ENCODE data around the gene ITGB6. TPM values are rescaled to one million over a fixed set of nuclear protein-coding genes. Genes with fewer than 3 reads are reported as not detected.

The ITGB6 gene
- total and polyA plus RNA-seq, 2 of the 8 experiments (the other 6 are each of a cell fraction or from before 2014, with no cell fraction given) = not detected

DNA sequence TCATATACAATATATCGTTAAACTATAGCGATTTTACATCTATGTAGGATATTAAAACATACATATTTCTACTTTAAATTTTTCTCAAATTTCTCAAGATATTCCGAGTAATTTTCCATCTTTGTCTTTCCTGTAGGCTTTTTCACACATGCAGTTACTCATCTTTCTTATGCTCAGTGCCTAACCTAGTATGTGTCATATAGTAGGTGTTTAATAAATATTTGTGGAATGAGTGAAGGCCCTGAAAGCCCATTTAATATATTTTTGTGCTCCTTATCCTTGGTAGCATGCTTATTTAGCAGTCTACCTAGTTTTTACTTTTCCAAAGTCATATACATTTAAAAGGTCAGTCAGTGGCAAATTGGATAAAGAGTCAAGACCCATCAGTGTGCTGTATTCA, 67.3 kb downstream of the ITGB6 start:
- no peak overlapping the region for H4K8ac ChIP-seq (ENCODE audit: extremely low read depth, insufficient read depth, low read length)
- TF ChIP-seq TCF12 (IDR thresholded peaks at IDR 0.05; ENCODE audit: low read depth, low read length) (no peak), KDM1A (IDR thresholded peaks at IDR 0.05; ENCODE audit: borderline replicate concordance, low read length) (no peak), JUN (IDR thresholded peaks at IDR 0.05; ENCODE audit: low read depth, low read length) (no peak), SP4 (IDR thresholded peaks at IDR 0.05; ENCODE audit: low read length) (no peak), RXRA (IDR thresholded peaks at IDR 0.05; ENCODE audit: insufficient read depth, low read depth, low read length) (no peak), POU5F1 (IDR thresholded peaks at IDR 0.05; ENCODE audit: low read depth, low read length) (no peak), CHD2 (IDR thresholded peaks at IDR 0.05; ENCODE audit: low read length) (no peak)
- H2BK5ac ChIP-seq (ENCODE audit: low read depth, low read length) = no peak overlapping the region
- no peak overlapping the region for H2AFZ ChIP-seq (ENCODE audit: low read length)
- no peak overlapping the region for H4K91ac ChIP-seq (replicated peaks; ENCODE audit: insufficient read length, low read length)
- no peaks in the 10 kb centered on the region for H3K36me3 ChIP-seq (ENCODE audit: control insufficient read depth in 2 of 4, insufficient read depth in 4 of 4, low read length in 3 of 4)
- H4K20me1 ChIP-seq (replicated peaks in 1 of 2; ENCODE audit: control insufficient read depth in 1 of 2, insufficient read depth in 2 of 2, low read length in 2 of 2) = no peaks in the 10 kb centered on the region
- H2BK12ac ChIP-seq (ENCODE audit: low read depth, low read length) = no peak overlapping the region
- no peaks in the 10 kb centered on the region for H3K79me2 ChIP-seq (ENCODE audit: control insufficient read depth in 1 of 2, insufficient read depth in 2 of 2, low read length in 2 of 2)
- H3K4ac ChIP-seq (replicated peaks; ENCODE audit: insufficient read length, low read depth, low read length) = no peak overlapping the region
- no peak overlapping the region for H2BK20ac ChIP-seq (ENCODE audit: low read length)
- H3K4me2 ChIP-seq (ENCODE audit: insufficient read depth in 1 of 2, low read depth in 2 of 2, low read length in 2 of 2) = no peak overlapping the region
- H2BK120ac ChIP-seq (replicated peaks; ENCODE audit: low read depth, low read length) = no peak overlapping the region
- no peaks in the 10 kb centered on the region for H3K23me2 ChIP-seq (ENCODE audit: low read depth, low read length)
- H3K4me3 ChIP-seq (ENCODE audit: extremely low read depth in 1 of 4, insufficient read depth in 2 of 4, low read depth in 3 of 4, low read length in 4 of 4) = no peak overlapping the region
- DNase-seq (ENCODE audit: low read depth in 1 of 2, low spot score in 2 of 2) (no peak), FAIRE-seq (no peak)
- CTCF ChIA-PET (ENCODE audit: partially characterized antibody) = no interaction called here
- H3K14ac ChIP-seq (ENCODE audit: insufficient read length) = no peak overlapping the region
- WGBS, 2 experiments (ENCODE audit: extremely low coverage in 1 of 2, insufficient coverage in 1 of 2, insufficient read length in 1 of 2, insufficient replicate concordance in 2 of 2, low coverage in 1 of 2, low lambda C conversion rate in 2 of 2, missing lambda C conversion rate in 1 of 2) = 94% methylated on average over 3 of the region's 3 CpGs; no CpG with 5 or more reads in 1 of the 2 experiments
- H3K27me3 ChIP-seq (replicated peaks in 1 of 4; ENCODE audit: control insufficient read depth in 3 of 4, extremely low read depth in 1 of 4, insufficient read depth in 3 of 4, low read length in 3 of 4) = peaks cover 0 to 2% (median 0%) of the 10 kb centered on the region in 4 experiments; a peak in 1 of 7 replicates
- H3K27ac ChIP-seq (ENCODE audit: low read depth, low read length) = no peak overlapping the region
- no peak overlapping the region for H2BK15ac ChIP-seq (ENCODE audit: low read length)
- H3K23ac ChIP-seq (ENCODE audit: insufficient read length) = no peak overlapping the region
- no peak overlapping the region for H3K18ac ChIP-seq (ENCODE audit: extremely low read depth, low read length)
- H3K79me1 ChIP-seq (ENCODE audit: low read depth, low read length) = no peaks in the 10 kb centered on the region
- H3K4me1 ChIP-seq (replicated peaks in 1 of 4; ENCODE audit: control insufficient read depth in 3 of 4, insufficient read depth in 4 of 4, low read length in 3 of 4) = no peaks in the 10 kb centered on the region
- POLR2A ChIA-PET (ENCODE audit: partially characterized antibody) = no interaction called here
- H2AK5ac ChIP-seq (ENCODE audit: low read depth, low read length) = no peak overlapping the region
- no peak overlapping the region for H3K56ac ChIP-seq (replicated peaks; ENCODE audit: insufficient read length, low read depth, low read length)
- no peaks in the 10 kb centered on the region for H3K9me3 ChIP-seq (ENCODE audit: insufficient read depth in 2 of 2, low read depth in 1 of 2, low read length in 1 of 2)
- H3K9ac ChIP-seq (replicated peaks in 1 of 4; ENCODE audit: extremely low read depth in 1 of 4, low read depth in 3 of 4, low read length in 3 of 4) = no peak overlapping the region
- H4K5ac ChIP-seq (ENCODE audit: insufficient read length, low read depth, low read length) = no peak overlapping the region

Data from H1 (cell line).